Activated naive CD4-positive, alpha-beta T cell treated with anti-CD3 and anti-CD28 coated beads, Interleukin-2, amount 50 U/mL, for 72 hours (primary cell): ENCODE results near the gene TIMP1. TPM values are rescaled to one million over a fixed set of nuclear protein-coding genes. Genes with fewer than 3 reads are reported as not detected.

Experiments used
- ATAC-seq, 2 donors: fragments of 150-1000 bp; cut with Tn5 transposase; 2 replicates each; pipeline ENCODE4 v1.10.0; 2021; ENCODE audit warnings: mild to moderate bottlenecking in 2 of 2, moderate library complexity in 2 of 2
- DNase-seq, 2 donors: peaks; one replicate each; pipeline ENCODE4 v3.0.0; 2021 to 2022; ENCODE audit warnings: low spot score in 2 of 2
- H3K27ac Mint-ChIP-seq, 2 donors: one replicate each; pipeline ENCODE4 v1.8.0; 2022; ENCODE audit warnings: mild to moderate bottlenecking in 2 of 2, mixed read lengths in 2 of 2
- H3K36me3 Mint-ChIP-seq, 2 donors: one replicate each; pipeline ENCODE4 v1.8.0; 2022; ENCODE audit warnings: mixed read lengths in 2 of 2
- H3K9me3 Mint-ChIP-seq, 2 donors: one replicate each; pipeline ENCODE4 v1.8.0; 2022; ENCODE audit warnings: mixed read lengths in 2 of 2
- total RNA-seq, 2 donors: library from RNA; stranded (reverse); gene quantifications; one replicate each; pipeline ENCODE4 v1.2.3, GENCODE V29; 2022

The TIMP1 gene
- total RNA-seq = 10 to 100 TPM; 26.1 to 32.7 TPM

DNA sequence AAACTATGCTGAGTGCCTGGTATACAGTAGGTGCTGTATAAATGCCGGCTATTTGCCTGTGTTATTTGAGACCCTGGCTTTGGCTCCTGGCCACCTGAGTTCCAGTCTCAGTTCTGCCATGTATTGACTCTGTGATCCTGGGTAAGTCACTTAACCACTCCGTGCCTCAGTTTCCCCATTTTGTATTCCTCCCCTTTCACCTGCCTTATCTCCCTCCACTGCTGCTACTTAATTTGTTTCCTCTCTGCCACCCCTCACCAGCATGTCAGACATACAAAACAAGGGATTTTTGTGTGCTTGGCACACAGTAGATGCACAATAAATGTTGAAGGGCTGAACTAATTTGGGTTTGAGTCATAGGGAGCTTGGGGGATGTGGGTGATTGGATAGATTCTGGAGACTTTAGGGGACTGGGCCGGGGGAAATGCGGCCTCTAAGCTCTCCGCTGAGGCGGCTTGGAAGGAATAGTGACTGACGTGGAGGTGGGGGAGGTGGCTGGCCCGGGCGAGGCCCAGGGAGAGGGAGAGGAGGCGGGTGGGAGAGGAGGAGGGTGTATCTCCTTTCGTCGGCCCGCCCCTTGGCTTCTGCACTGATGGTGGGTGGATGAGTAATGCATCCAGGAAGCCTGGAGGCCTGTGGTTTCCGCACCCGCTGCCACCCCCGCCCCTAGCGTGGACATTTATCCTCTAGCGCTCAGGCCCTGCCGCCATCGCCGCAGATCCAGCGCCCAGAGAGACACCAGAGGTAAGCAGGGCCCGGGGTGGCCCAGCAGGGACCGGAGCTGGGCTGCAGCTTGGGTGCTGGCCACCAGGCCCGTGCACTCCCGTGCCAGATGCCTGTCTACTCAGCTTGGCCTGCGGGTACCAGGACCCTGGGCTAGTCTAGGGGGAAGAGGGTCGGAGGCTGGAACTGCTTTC lies at the start of gene TIMP1:
Gene TIMP1 (plus strand): TSS at position 706 of the 917 bp plus-strand sequence. CDS start 980 bp downstream, outside the sequence.
- H3K9me3 Mint-ChIP-seq = no peaks in the 10 kb centered on the region
- peak; percentile 91 to 95 for ATAC-seq
- peak within 1 kb of the TSS; percentile 83 to 95 for H3K27ac Mint-ChIP-seq
- no peaks in the 10 kb centered on the region for H3K36me3 Mint-ChIP-seq
- DNase-seq = peak; percentile 66 to 87

GRCh38 chrX:47539860-47540259 lies 42.4 kb upstream of the TIMP1 start:
- H3K36me3 Mint-ChIP-seq = no peaks in the 10 kb centered on the region
- ATAC-seq = no peak
- H3K9me3 Mint-ChIP-seq = no peaks in the 10 kb centered on the region
- H3K27ac Mint-ChIP-seq = no peak overlapping the region
- DNase-seq = no peak

GRCh38 chrX:47540754-47541538 lies 41.3 kb upstream of the TIMP1 start:
- DNase-seq = no peak
- H3K9me3 Mint-ChIP-seq = no peaks in the 10 kb centered on the region
- no peak overlapping the region for H3K27ac Mint-ChIP-seq
- peak in 1 of 2 donors; percentile 79 for ATAC-seq
- no peaks in the 10 kb centered on the region for H3K36me3 Mint-ChIP-seq

GRCh38 chrX:47543496-47543895 lies 38.7 kb upstream of the TIMP1 start:
- Mint-ChIP-seq H3K36me3 (no peaks in the 10 kb centered on the region), H3K9me3 (no peaks in the 10 kb centered on the region), H3K27ac (no peak overlapping the region)
- DNase-seq (no peak), ATAC-seq (no peak)

DNA sequence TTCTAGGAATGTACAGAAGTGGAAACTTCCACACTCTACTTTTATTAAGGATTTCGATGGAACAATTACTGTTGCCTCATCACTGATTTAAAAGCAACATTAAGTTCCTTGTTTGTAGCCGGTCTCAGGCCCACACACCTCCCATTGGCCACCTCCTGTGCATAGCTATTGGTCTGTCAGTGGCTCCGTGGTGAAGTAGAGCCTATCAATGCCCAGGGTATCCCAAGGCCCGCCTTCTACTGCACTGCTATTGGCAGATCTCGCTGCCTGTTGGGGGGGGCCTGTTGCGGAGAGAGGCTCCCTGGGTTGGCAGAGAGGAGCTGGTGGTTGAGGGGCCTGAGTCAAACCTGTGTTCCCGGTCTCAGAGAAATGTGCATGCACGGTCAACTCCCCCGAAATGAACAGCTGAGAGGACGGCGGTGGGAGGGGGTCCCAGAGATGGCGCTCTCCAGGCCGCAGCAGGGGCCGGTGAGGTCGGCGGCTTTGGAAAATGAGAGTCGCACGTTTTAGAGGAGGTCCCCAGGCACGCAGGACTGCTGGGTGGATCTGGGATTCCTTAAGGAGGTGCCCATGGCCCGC lies 26.1 kb upstream of the TIMP1 start:
- ATAC-seq = peak; percentile 89 to 90
- H3K27ac Mint-ChIP-seq = peak overlapping the region; percentile 90 to 96
- H3K36me3 Mint-ChIP-seq = peaks cover 0 to 6% of the 10 kb centered on the region in 2 donors
- no peaks in the 10 kb centered on the region for H3K9me3 Mint-ChIP-seq
- DNase-seq = peak; percentile 72 to 89

DNA sequence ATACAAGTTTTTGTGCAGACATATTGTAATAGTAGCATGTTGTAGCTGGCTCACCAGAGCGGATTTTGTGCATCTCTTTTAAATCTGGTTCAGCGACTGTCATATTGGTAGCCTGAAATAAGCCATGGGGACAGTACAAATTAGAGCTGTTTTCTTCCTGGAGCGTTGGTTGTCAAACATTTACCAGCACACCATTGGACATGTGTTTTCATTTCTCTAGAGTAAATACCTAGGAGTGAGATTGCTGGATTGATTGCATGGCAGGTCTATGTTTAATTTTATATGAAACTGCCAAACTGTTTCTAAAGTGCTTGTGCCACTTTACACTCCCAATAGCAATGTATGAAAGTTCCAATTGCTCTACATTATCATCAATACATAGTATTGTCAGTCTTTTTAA lies 23.8 kb upstream of the TIMP1 start:
- Mint-ChIP-seq H3K9me3 (no peaks in the 10 kb centered on the region), H3K36me3 (peaks cover 3 to 8% of the 10 kb centered on the region in 2 donors), H3K27ac (no peak overlapping the region)
- ATAC-seq (no peak), DNase-seq (no peak)

DNA sequence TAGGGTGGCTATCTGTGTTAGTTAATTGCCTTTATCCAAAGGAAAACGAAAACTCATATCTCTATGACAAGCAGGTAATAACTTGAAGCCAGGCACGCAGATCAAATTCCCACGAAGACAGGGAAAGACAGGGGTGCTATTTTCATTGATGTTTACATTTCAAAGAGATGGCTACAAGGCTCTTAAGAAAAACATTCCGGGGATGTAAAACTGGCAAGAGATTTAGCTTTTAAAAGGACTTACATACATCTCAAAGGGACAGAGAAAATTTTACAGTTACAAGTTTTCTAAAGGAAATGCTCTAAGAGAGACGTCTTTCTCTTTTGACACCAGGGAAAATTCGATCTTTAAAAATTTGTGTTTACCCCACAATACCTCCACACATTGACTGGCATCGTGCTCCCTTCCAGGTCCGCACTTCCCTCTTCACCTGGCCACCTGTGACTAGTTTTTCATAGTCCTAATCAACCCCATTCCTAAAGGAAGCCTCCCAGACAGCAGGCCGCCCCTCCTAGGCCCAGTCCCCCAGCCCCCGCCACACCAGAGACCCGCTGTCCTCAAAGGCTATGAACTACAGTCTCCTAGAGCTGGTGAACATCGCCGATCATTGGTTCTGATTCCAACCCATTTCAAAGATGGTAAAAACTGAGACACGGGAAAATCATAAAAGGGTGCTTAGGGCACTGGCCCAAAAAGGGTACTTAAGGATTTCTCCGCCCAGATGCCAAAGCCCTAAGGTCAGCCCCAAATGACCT lies 21.9 kb upstream of the TIMP1 start:
- H3K27ac Mint-ChIP-seq = peak overlapping the region; percentile 93 to 99
- DNase-seq (no peak), ATAC-seq (no peak)
- peaks cover 14 to 16% of the 10 kb centered on the region in 2 donors for H3K36me3 Mint-ChIP-seq
- H3K9me3 Mint-ChIP-seq = no peaks in the 10 kb centered on the region

GRCh38 chrX:47560934-47561658 lies 21.1 kb upstream of the TIMP1 start, which contains the start of gene ARAF:
TSS of gene ARAF (plus strand) at chrX:47561205. CDS start at chrX:47562968, 1,763 bp downstream.
- peak; percentile 84 to 92 for ATAC-seq
- Mint-ChIP-seq H3K36me3 (peaks cover 14 to 16% of the 10 kb centered on the region in 2 donors), H3K9me3 (no peaks in the 10 kb centered on the region), H3K27ac (peak within 1 kb of the TSS; percentile 93 to 99)
- peak; percentile 92 to 98 for DNase-seq

- no peaks in the 10 kb centered on the region for H3K9me3 Mint-ChIP-seq
- ATAC-seq = no peak
These were observed 20.5 kb upstream of the TIMP1 start for GRCh38 chrX:47561659-47562151.

DNA sequence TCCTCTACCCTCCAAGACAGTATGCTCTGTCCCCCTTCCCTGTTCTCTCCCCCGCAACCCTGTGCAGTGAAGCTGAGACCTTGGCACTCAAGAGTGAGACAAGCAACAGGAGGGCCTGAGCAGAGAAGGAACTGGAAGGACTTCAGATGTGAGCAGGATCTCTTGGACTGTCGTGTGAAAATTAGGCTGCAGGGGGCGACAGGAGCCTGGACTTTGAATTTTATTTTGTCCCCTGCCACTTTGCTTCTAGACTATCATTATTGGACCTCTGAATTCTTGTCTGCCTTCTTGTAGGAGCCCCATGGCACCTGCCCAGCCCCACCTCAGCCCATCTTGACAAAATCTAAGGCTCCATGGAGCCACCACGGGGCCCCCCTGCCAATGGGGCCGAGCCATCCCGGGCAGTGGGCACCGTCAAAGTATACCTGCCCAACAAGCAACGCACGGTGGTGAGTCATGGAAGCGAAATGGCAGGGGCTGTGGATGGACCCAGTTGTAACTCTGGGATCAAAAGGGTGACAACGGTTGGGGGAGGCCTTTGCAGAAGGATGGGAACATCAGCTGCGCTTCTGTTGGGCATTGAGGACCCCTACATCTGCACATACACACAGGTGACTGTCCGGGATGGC lies 19.5 kb upstream of the TIMP1 start:
- peaks cover 14 to 16% of the 10 kb centered on the region in 2 donors for H3K36me3 Mint-ChIP-seq
- ATAC-seq (no peak), DNase-seq (no peak)
- H3K9me3 Mint-ChIP-seq = no peaks in the 10 kb centered on the region
- H3K27ac Mint-ChIP-seq = peak overlapping the region in 1 of 2 donors; percentile 99

More at GRCh38 chrX:47561659-47562151, 20.5 kb upstream of the TIMP1 start:
- Mint-ChIP-seq H3K27ac (peak overlapping the region; percentile 93 to 99), H3K36me3 (peaks cover 14 to 16% of the 10 kb centered on the region in 2 donors)
- DNase-seq = no peak

DNA sequence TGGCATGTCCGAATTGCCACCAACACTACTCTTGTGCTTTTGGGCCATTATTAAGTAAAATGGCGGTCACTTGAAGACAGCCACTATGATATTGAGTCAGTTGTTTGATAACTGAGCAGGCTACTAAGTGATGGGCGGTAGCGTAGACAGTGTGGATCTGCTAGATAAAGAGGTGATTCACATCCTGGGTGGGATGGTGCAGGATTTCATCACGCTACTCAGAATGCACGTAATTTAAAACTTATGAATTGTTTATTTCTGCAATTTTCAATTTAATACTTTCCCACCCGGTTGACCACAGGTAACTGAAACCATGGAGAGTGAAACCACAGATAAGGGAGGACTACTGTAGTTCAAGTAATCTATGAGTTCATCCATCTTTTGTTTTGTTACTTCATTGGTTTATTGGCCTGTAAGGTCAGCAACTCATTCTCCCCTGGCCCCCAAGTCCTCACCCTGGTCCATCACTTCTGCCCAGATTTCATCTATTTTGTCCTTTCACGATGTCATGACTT lies 18.4 kb upstream of the TIMP1 start:
- Mint-ChIP-seq H3K9me3 (no peaks in the 10 kb centered on the region), H3K36me3 (peaks cover 14 to 16% of the 10 kb centered on the region in 2 donors), H3K27ac (peak overlapping the region; percentile 88 to 92)
- ATAC-seq = no peak
- DNase-seq = no peak

DNA sequence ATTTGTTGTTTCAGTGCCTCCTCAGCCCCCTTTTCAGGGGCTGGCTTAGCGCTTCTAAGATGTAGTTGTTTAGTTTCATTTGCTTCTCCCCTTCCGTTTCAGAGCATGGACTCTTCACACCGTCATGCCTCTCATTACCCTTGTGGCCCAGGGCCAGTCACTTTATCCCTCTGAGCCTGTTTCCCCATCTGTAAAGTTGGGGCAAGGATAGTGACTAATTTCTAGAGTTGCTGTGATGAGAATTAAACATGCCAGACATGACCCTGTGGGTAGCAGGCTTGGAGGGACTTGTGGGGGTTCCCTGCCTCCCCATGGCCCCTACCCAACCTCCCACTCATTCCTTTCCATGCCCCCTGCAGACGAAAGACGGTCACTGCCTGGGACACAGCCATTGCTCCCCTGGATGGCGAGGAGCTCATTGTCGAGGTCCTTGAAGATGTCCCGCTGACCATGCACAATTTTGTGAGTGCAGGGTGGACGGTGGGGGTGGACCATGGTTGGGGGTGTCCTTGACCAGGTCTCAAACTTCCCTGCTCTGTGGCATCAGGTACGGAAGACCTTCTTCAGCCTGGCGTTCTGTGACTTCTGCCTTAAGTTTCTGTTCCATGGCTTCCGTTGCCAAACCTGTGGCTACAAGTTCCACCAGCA lies 17.7 kb upstream of the TIMP1 start:
- no peaks in the 10 kb centered on the region for H3K9me3 Mint-ChIP-seq
- no peak for DNase-seq
- peaks cover 14 to 16% of the 10 kb centered on the region in 2 donors for H3K36me3 Mint-ChIP-seq
- H3K27ac Mint-ChIP-seq = peak overlapping the region; percentile 88 to 92
- peak in 1 of 2 donors; percentile 13 for ATAC-seq

- ATAC-seq (no peak), DNase-seq (no peak)
- H3K27ac Mint-ChIP-seq = no peak overlapping the region
- H3K36me3 Mint-ChIP-seq = peaks cover 18 to 30% of the 10 kb centered on the region in 2 donors
- H3K9me3 Mint-ChIP-seq = no peaks in the 10 kb centered on the region
These were observed 15.4 kb upstream of the TIMP1 start for GRCh38 chrX:47566841-47567240.

GRCh38 chrX:47568656-47569295 lies 13.5 kb upstream of the TIMP1 start:
- Mint-ChIP-seq H3K27ac (peak overlapping the region in 1 of 2 donors; percentile 31), H3K9me3 (no peaks in the 10 kb centered on the region), H3K36me3 (peaks cover 13 to 29% of the 10 kb centered on the region in 2 donors)
- ATAC-seq = peak; percentile 27 to 58
- DNase-seq = peak in 1 of 2 donors; percentile 39
